Colon (tissue), 2 donors: ENCODE measurements around the gene UBE2Q2.

Experiments used
- FAIRE-seq: peaks from 2 replicates; lab custom pipeline; 2012; peaks lifted over from hg19 to GRCh38; lab: Jason Lieb, UNC
- donor health status: control.
- donor health status: control.

UBE2Q2 gene

DNA sequence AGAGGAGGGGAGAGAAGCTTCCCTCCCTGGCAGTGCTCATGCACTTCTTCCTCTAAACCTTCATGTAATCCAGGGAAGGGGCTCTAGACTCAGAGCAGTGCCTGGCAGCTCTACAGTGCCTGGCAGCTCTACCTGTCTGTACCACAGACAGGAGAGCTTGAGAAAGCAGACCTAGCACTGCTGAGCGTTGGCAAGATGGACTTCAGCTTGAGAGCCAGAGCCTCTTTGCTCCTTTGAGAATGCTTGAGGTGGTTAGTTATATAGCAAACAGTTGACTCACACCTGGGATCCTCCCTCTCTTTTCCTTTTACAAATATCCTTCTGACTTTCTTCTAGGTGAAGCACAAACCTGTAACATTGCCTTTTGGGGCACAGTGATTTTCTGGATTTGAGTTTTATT is 81.3 kb downstream of the UBE2Q2 start:
- FAIRE-seq = no peak

DNA sequence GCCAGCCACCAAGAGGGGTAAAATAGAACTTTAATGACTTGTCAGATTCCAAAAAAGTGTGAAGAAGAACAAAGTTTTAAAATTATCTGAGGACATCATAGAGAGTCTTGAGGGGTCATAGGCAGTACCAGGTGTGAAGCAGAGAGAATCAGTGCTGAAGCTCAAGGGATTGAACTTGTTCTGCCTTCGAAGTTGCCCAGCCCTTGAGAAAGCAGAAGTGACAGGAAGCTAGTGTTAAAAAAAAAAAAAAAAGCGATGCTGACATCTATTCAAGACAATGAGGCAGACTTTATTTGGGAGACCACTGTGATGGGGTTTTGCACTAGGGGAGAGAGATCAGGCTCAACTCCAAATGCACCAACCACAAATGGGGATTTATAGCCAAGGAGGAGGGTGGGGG is 82.2 kb downstream of the UBE2Q2 start:
- FAIRE-seq = no peak

GRCh38 chr15:75926931-75927330 is 83.7 kb downstream of the UBE2Q2 start:
- no peak for FAIRE-seq

DNA sequence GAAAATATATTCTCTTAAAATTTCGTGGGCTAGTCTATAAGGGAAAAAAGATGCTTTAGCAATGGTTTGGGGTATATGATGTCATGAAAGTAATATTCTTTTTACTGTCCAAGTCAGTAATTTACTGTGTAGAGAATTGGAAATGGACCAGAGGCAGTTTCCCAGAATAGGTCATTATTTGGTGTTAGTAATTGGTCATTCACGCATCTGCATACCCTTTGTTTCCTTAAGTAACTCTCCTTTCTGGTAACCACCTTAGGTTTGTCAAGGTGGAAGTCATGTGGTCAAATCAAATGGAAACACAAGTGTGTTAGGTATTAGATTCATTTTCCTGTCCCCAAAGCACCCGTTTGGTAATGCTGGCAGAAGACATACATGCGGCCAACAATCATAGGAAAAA is 84.4 kb downstream of the UBE2Q2 start:
- FAIRE-seq = no peak

DNA sequence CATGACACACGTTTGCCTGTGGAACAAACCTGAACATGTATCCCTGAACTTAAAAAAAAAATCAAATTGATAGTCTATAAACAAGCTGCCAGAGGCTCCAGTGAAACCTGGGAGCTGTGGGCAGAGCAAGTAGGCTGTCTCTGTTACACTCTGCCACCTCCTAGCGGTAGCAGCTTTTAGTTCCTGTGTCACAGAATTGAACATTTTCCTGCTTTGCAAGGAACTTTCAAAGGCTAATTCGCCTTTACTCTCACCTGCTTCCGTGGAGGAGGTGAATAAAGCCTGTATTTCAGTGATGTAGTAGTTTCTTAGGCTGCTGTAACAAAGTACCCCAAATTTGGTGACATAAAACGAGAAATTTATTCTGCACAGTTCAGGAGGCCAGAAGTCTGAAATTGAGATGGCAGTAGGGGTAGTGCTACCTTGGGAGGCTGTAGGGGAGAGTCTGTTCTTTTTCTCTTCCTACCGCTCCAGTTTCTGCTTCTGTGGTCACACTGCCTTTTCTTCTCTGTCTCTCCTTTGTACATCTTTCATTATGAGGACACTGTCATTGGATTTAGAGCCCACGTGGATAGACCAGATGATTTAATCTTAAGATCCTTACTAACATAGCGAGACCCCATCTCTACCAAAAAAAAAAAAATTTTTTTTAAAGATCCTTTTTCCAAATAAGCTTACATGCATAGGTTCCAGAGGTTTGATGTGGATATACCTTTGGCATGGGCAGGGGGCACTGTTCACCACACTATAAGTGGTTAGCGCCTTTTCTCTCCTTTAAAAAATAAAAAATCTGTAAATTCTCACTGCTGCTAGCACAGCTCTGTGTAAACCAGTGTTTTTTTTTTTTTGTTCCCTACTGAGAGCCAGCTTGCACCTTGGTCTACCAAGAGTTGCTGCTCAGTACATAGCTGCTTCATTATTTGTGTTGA is 85.7 kb downstream of the UBE2Q2 start:
- FAIRE-seq = no peak

DNA sequence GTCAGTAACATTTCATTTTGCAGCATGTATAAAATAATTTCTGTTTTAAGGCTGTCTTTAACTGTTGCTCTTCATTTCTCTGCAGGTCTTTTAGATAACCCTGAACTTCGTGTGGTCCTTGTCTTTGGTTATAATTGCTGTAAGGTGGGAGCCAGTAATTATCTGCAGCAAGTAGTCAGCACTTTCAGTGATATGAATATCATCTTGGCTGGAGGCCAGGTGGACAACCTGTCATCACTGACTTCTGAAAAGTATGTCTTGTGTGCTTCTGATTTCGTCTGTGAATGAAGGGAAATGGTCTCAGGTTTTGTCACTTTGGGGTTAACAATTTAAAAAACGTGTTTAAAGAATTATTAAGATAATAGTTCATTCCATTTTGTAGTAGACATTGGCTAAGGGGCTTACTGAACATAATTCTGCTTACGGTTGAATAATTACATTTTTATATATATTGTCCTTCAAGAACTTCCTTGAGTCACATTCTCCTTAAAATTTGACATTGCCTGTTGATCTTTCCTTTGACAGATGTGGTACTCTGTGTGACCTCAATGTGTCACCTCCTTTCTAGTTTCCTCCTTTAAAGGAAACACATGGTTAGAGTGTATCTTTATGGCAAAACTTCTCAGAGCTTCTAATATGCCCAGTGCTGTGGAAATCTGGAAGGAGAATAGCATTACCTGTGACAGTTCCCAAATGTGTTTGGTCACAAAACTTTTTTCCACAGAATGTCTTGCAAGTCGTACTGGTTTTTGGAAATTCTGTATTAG is 86.7 kb downstream of the UBE2Q2 start:
- FAIRE-seq = no peak

DNA sequence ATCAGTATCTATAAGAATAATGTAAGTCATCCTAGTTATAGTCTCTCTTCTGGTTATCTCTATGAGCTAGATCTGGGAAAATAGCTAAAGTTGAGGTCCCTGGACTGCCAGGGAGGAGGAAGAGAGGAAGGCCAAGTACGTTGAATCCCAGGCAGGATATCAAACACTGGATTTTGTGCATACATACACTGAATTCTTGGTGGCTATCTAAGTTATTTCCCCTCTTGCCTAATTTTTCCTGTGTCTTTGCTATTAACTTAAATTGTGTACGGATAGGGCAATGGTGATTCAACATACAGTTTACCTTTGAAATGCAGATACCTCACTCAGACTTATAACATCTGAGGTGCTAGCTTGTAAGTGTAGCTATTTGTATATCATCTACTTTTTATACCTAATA is 87.6 kb downstream of the UBE2Q2 start:
- FAIRE-seq = no peak

- FAIRE-seq = no peak
Measured at GRCh38 chr15:75942464-75942863, 99.2 kb downstream of the UBE2Q2 start.

DNA sequence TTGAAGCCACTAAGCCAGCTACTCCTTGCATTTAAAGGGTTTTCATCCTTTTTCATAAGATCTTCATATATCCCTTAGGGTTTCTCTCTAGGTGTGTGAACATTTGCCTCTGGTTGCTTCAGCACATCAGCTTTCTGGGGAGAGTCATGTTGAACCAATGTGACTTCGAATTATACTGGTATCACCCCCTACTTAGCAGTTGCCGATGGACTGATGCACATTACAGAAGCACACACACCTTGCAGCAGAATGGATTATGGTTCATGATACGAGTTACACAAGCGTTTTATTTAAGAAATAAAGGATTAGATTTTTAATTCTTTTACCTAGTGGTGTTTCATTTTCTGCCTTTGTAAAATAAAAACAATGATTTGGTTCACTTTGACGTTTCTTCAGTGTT is 100.0 kb downstream of the UBE2Q2 start:
- no peak for FAIRE-seq

GRCh38 chr15:75943713-75944215 is 100.5 kb downstream of the UBE2Q2 start:
- no peak for FAIRE-seq

DNA sequence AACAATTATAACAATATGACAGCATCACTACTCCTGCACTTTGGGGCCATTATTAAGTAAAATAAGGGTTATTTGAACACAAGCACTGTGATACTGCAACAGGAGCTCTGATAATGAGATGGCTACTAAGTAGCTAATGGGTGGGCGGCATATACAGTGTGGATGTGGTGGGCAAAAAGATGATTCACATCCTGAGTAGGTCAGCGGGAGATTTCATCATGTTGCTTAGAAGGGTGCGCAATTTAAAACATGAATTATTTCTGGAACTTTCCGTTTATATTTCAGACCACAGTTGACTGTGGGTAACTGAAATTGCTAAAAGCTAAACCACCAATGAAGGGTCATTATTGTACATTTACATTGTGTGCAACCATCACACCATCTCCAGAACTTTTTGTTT is 102.7 kb downstream of the UBE2Q2 start:
- FAIRE-seq = no peak

- no peak for FAIRE-seq
Measured at GRCh38 chr15:75947092-75947491, 103.8 kb downstream of the UBE2Q2 start.

DNA sequence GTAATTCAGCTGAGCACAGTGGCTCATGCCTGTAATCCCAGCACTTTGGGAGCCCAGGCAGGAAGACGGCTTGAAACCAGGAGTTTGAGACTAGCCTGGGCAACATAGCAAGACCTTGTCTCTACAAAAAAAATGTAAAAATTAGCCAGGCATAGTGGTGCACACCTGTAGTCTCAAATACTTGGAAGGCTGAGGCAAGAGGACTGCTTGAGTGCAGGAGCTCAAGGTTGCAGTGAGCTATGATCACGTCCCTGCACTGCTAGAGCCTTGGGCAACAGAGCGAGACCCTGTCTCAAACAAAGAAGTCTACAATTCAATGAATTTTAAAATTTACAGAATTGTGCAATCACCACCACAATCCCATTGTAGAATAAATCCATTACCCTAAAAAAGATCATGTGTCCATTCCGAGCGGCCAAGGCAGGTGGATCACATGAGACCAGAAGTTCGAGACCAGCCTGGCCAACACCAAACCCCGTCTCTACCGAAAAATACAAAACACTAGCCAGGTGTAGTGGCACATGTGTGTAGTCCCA is 105.6 kb downstream of the UBE2Q2 start:
- FAIRE-seq = no peak
